Stimulated activated CD8-positive, alpha-beta memory T cell treated with anti-CD3 and anti-CD28 coated beads, Interleukin-4, amount 100 ng/mL, for 4 hours (primary cell): ENCODE results near the gene TMCO4.

Source experiments
- DNase-seq, 2 donors: peaks; one replicate each; pipeline ENCODE4 v3.0.0-alpha.2; 2020; ENCODE audit warnings: low read depth in 2 of 2, low spot score in 1 of 2

TMCO4 gene

GRCh38 chr1:19776933-19777332 lies 22.8 kb downstream of the TMCO4 start:
- DNase-seq, result no peak

GRCh38 chr1:19776287-19776686 lies 23.4 kb downstream of the TMCO4 start:
- no peak for DNase-seq

- no peak for DNase-seq
These were observed 23.9 kb downstream of the TMCO4 start for GRCh38 chr1:19775831-19776230.

- DNase-seq, result no peak
These were observed 24.4 kb downstream of the TMCO4 start for GRCh38 chr1:19775317-19775716.

- no peak for DNase-seq
These were observed 25.4 kb downstream of the TMCO4 start for GRCh38 chr1:19774180-19774785.

- DNase-seq, result no peak
These were observed 26.2 kb downstream of the TMCO4 start for GRCh38 chr1:19773485-19773884.

- DNase-seq, result no peak
These were observed 27.7 kb downstream of the TMCO4 start for GRCh38 chr1:19772053-19772452.

- DNase-seq, result no peak
These were observed 28.4 kb downstream of the TMCO4 start for GRCh38 chr1:19771350-19771749.

GRCh38 chr1:19770436-19771190 lies 29.1 kb downstream of the TMCO4 start:
- DNase-seq, result no peak

- DNase-seq, result no peak
These were observed 30.3 kb downstream of the TMCO4 start for GRCh38 chr1:19769211-19769932.

GRCh38 chr1:19768353-19769210 lies 31.1 kb downstream of the TMCO4 start:
- no peak for DNase-seq

- DNase-seq, result no peak
These were observed 34.1 kb downstream of the TMCO4 start for GRCh38 chr1:19765623-19766022.

GRCh38 chr1:19764848-19765247 lies 34.9 kb downstream of the TMCO4 start:
- no peak for DNase-seq

- DNase-seq, result no peak
These were observed 37.4 kb downstream of the TMCO4 start for GRCh38 chr1:19762175-19762779.

- no peak for DNase-seq
These were observed 40.0 kb downstream of the TMCO4 start for GRCh38 chr1:19759740-19760089.

- no peak for DNase-seq
These were observed 41.4 kb downstream of the TMCO4 start for GRCh38 chr1:19758227-19758830.

GRCh38 chr1:19757641-19758040 lies 42.1 kb downstream of the TMCO4 start:
- no peak for DNase-seq

GRCh38 chr1:19756480-19756879 lies 43.2 kb downstream of the TMCO4 start:
- no peak for DNase-seq

GRCh38 chr1:19754482-19754881 lies 45.2 kb downstream of the TMCO4 start:
- DNase-seq, result no peak

- no peak for DNase-seq
These were observed 47.5 kb downstream of the TMCO4 start for GRCh38 chr1:19752083-19752696.
